ENCODE results near the gene ENDOV.

GRCh38 chr17:80419255-80419654 is 4.3 kb downstream of the ENDOV start:
- TF ChIP-seq EZH2 (IDR thresholded peaks at IDR 0.05; ENCODE audit: borderline replicate concordance, low read depth, low read length, severe bottlenecking) = no peak
- TF ChIP-seq CTCF (IDR thresholded peaks at IDR 0.05; ENCODE audit: borderline replicate concordance, extremely low read depth, low read length, poor library complexity, severe bottlenecking) = no peak

Measured in DND-41 (cell line).